ENCODE data around the gene SH2D3A. TPM values are rescaled to one million over a fixed set of nuclear protein-coding genes. Genes with fewer than 3 reads are reported as not detected.

The SH2D3A gene
- polyA plus RNA-seq, 3 donors: 0.11 TPM; not detected in 2

DNA sequence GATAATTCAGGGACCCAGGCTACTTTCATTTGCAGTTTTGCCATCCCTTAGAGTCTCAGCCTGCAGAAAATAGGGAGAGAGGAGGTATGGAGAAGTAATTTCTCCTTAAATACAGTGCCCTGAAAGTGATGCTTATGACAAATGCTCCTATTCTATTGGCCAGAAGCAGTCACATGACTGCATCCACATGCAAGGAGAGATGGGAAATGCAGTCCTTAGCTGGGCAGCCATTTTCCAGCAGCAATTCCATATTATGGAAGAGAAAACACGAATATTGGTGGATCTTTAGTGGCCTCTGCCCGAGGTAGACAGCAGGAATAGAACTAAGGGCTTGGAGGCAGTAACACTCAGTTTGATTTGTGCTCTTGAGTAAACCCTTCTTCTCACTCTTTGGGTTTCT lies 44.7 kb upstream of the SH2D3A start:
- Histone ChIP-seq H3K9me3 (replicated peaks in 1 of 2; ENCODE audit: control insufficient read depth in 1 of 2, insufficient read depth in 1 of 2, low read length in 2 of 2) (no peaks in the 10 kb centered on the region), H3K36me3 (replicated peaks in 1 of 2; ENCODE audit: control insufficient read depth in 1 of 2, insufficient read depth in 2 of 2, low read length in 2 of 2) (peaks cover 6 to 46% of the 10 kb centered on the region in 2 donors), H3K9ac (ENCODE audit: insufficient read depth, low read length, poor library complexity, severe bottlenecking) (no peak overlapping the region), H3K27ac (ENCODE audit: low read depth in 1 of 2, low read length in 2 of 2) (peak overlapping the region in 1 of 2 donors; percentile 12), H3K4me1 (ENCODE audit: control insufficient read depth in 1 of 2, insufficient read depth in 2 of 2, low read length in 2 of 2) (peaks cover 13 to 17% of the 10 kb centered on the region in 2 donors), H4K20me1 (ENCODE audit: insufficient read depth, low read length) (peaks cover 100% of the 10 kb centered on the region), H3K27me3 (ENCODE audit: control insufficient read depth in 2 of 2, insufficient read depth in 2 of 2, low read length in 2 of 2) (no peaks in the 10 kb centered on the region), H3K4me3 (replicated peaks in 1 of 3; ENCODE audit: low read depth in 2 of 3, low read length in 3 of 3) (no peak overlapping the region), H3K4me2 (replicated peaks; ENCODE audit: extremely low read depth, low read length, poor library complexity, severe bottlenecking) (no peak overlapping the region), H2AFZ (ENCODE audit: insufficient read depth, low read depth, low read length, poor library complexity, severe bottlenecking) (no peak overlapping the region), H3K79me2 (ENCODE audit: insufficient read depth, low read length) (peaks cover 100% of the 10 kb centered on the region)
- intact Hi-C loops (cut with micrococcal nuclease): loop anchor here in 1 of 2 donors (5.0 kb wide), 1 partner anchor 50 kb away; no protein-coding TSS in a partner anchor
- peaks cover 35 to 54% of the 10 kb centered on the region in 2 donors for H3K36me3 Mint-ChIP-seq
- TF ChIP-seq, protein P1, sequence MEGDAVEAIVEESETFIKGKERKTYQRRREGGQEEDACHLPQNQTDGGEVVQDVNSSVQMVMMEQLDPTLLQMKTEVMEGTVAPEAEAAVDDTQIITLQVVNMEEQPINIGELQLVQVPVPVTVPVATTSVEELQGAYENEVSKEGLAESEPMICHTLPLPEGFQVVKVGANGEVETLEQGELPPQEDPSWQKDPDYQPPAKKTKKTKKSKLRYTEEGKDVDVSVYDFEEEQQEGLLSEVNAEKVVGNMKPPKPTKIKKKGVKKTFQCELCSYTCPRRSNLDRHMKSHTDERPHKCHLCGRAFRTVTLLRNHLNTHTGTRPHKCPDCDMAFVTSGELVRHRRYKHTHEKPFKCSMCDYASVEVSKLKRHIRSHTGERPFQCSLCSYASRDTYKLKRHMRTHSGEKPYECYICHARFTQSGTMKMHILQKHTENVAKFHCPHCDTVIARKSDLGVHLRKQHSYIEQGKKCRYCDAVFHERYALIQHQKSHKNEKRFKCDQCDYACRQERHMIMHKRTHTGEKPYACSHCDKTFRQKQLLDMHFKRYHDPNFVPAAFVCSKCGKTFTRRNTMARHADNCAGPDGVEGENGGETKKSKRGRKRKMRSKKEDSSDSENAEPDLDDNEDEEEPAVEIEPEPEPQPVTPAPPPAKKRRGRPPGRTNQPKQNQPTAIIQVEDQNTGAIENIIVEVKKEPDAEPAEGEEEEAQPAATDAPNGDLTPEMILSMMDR (IDR thresholded peaks at IDR 0.05): no peak
- peaks cover 0 to 8% (median 0%) of the 10 kb centered on the region in 7 donors for H3K9me3 Mint-ChIP-seq
- H3K27me3 Mint-ChIP-seq (ENCODE audit: low read depth in 3 of 3): no peaks in the 10 kb centered on the region
- peaks cover 31% of the 10 kb centered on the region for H3K4me1 Mint-ChIP-seq
- 94% methylated on average over 2 of the region's 2 CpGs for WGBS (ENCODE audit: insufficient coverage)
- DNase-seq: peak; percentile 26 to 67 (median 43)
- peak overlapping the region in 5 of 7 donors; percentile 25 to 79 (median 71) for H3K27ac Mint-ChIP-seq
- H3K4me3 Mint-ChIP-seq: no peak overlapping the region

DNA sequence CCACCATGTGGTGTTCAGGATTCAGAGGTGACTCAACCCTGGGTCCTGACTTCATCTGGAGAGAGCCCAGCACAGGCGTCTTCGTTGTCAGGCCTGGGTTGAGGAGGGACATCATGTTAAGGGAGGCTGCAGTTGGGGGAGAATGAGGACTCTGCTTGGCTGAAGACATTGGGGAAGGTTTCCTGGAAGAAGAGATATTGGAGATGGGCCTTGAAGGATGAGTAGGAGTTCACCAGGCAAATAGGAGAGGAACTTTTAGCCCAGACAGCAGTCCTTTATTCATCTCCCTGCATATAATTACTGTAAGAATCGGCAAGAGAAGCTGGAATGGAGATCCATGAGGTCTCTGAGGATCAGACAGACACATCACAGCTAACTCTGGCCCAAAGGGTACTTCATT lies 44.1 kb upstream of the SH2D3A start:
- H3K27ac ChIP-seq (ENCODE audit: low read depth in 1 of 2, low read length in 2 of 2): peak overlapping the region in 1 of 2 donors; percentile 12
- H3K27ac Mint-ChIP-seq: peak overlapping the region in 6 of 7 donors; percentile 10 to 81 (median 56)

More for the DNA sequence above, 44.1 kb upstream of the SH2D3A start:
- Histone ChIP-seq H3K9ac (ENCODE audit: insufficient read depth, low read length, poor library complexity, severe bottlenecking) (no peak overlapping the region), H3K4me1 (ENCODE audit: control insufficient read depth in 1 of 2, insufficient read depth in 2 of 2, low read length in 2 of 2) (peaks cover 13 to 17% of the 10 kb centered on the region in 2 donors), H2AFZ (ENCODE audit: insufficient read depth, low read depth, low read length, poor library complexity, severe bottlenecking) (no peak overlapping the region), H3K4me3 (replicated peaks in 1 of 3; ENCODE audit: low read depth in 2 of 3, low read length in 3 of 3) (no peak overlapping the region), H3K9me3 (replicated peaks in 1 of 2; ENCODE audit: control insufficient read depth in 1 of 2, insufficient read depth in 1 of 2, low read length in 2 of 2) (no peaks in the 10 kb centered on the region), H3K4me2 (replicated peaks; ENCODE audit: extremely low read depth, low read length, poor library complexity, severe bottlenecking) (no peak overlapping the region), H3K27me3 (ENCODE audit: control insufficient read depth in 2 of 2, insufficient read depth in 2 of 2, low read length in 2 of 2) (no peaks in the 10 kb centered on the region), H3K36me3 (replicated peaks in 1 of 2; ENCODE audit: control insufficient read depth in 1 of 2, insufficient read depth in 2 of 2, low read length in 2 of 2) (peaks cover 6 to 46% of the 10 kb centered on the region in 2 donors), H4K20me1 (ENCODE audit: insufficient read depth, low read length) (peaks cover 100% of the 10 kb centered on the region), H3K79me2 (ENCODE audit: insufficient read depth, low read length) (peaks cover 100% of the 10 kb centered on the region)
- no peak overlapping the region for H3K4me3 Mint-ChIP-seq
- peaks cover 34 to 52% of the 10 kb centered on the region in 2 donors for H3K36me3 Mint-ChIP-seq
- TF ChIP-seq, protein P1 (IDR thresholded peaks at IDR 0.05): no peak
- no peak for DNase-seq
- intact Hi-C loops (cut with micrococcal nuclease): loop anchor here in 1 of 2 donors (5.0 kb wide), 1 partner anchor 51 kb away; no protein-coding TSS in a partner anchor
- WGBS (ENCODE audit: insufficient coverage): 89% methylated on average over 2 of the region's 3 CpGs
- H3K4me1 Mint-ChIP-seq: peaks cover 34% of the 10 kb centered on the region
- H3K27me3 Mint-ChIP-seq (ENCODE audit: low read depth in 3 of 3): no peaks in the 10 kb centered on the region
- H3K9me3 Mint-ChIP-seq: peaks cover 0 to 8% (median 2%) of the 10 kb centered on the region in 7 donors

All from CD14-positive monocyte (primary cell).